ENCODE measurements around the gene PRR3.

PRR3 gene

DNA sequence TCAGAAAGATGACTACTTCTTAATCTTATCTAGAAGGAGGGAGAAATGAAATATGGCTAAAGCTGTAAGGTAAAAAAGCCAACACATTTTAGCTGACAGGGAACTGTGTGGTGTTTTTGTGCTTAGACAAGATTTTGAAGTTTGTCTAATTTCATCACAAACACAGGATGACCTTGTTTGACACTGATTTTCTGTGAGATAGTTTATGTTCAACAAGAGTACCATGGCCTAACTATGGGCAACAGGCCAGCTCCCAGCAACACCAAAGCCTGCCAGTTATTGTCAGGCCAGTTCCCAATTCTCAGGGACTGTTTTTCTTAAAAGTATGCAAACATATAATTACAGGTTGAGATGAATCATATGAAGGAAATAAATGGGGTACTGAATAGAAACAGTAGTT is 8.7 kb downstream of the PRR3 start:
- no peak overlapping the region for H3K4me3 ChIP-seq (ENCODE audit: low read length)
- H3K79me2 ChIP-seq (ENCODE audit: low read length), result no peaks in the 10 kb centered on the region
- H3K27ac ChIP-seq (ENCODE audit: low read length), result no peak overlapping the region
- H3K4me2 ChIP-seq (ENCODE audit: low read length), result no peak overlapping the region
- peaks cover 5% of the 10 kb centered on the region; the same call in 1 of the 2 replicates for H3K4me1 ChIP-seq (ENCODE audit: low read length)
- H3K27me3 ChIP-seq (ENCODE audit: low read depth, low read length), result no peaks in the 10 kb centered on the region
- no peaks in the 10 kb centered on the region for H3K9me3 ChIP-seq (ENCODE audit: insufficient read depth, low read length)
- no peak overlapping the region for H2AFZ ChIP-seq (ENCODE audit: low read depth, low read length)
- TF ChIP-seq, protein P1, sequence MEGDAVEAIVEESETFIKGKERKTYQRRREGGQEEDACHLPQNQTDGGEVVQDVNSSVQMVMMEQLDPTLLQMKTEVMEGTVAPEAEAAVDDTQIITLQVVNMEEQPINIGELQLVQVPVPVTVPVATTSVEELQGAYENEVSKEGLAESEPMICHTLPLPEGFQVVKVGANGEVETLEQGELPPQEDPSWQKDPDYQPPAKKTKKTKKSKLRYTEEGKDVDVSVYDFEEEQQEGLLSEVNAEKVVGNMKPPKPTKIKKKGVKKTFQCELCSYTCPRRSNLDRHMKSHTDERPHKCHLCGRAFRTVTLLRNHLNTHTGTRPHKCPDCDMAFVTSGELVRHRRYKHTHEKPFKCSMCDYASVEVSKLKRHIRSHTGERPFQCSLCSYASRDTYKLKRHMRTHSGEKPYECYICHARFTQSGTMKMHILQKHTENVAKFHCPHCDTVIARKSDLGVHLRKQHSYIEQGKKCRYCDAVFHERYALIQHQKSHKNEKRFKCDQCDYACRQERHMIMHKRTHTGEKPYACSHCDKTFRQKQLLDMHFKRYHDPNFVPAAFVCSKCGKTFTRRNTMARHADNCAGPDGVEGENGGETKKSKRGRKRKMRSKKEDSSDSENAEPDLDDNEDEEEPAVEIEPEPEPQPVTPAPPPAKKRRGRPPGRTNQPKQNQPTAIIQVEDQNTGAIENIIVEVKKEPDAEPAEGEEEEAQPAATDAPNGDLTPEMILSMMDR (IDR thresholded peaks at IDR 0.05; ENCODE audit: low read depth, low read length), result no peak
- TF ChIP-seq EZH2phosphoT487 (IDR thresholded peaks at IDR 0.05; ENCODE audit: low read depth), result no peak
- peaks cover 4% of the 10 kb centered on the region for H3K36me3 ChIP-seq (replicated peaks; ENCODE audit: low read depth, low read length)
- H4K20me1 ChIP-seq (ENCODE audit: insufficient read depth, low read length), result no peaks in the 10 kb centered on the region
- H3K9ac ChIP-seq (ENCODE audit: low read length), result no peak overlapping the region

DNA sequence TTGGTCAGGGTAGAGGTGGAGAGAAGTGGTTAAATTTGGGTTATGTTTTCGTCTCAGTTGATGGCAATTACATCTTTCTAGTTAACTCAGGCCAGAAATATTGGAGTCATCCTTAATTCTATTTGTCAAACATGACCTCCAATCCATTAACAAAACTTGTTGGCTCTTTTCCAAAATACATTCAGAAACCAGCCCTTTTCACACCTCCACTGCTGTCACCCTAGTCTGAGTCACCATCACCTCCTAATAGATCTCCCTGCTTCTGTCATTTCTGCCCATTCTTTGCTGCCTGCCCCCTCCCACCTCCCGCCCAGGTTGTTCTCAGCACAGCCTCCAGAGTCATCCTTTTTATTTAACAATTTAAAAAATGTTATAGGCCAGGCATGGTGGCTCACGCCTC is 11.2 kb downstream of the PRR3 start:
- Histone ChIP-seq H3K79me2 (ENCODE audit: low read length) (peaks cover 19% of the 10 kb centered on the region), H3K4me3 (ENCODE audit: low read length) (no peak overlapping the region), H3K27ac (ENCODE audit: low read length) (no peak overlapping the region), H3K9ac (ENCODE audit: low read length) (no peak overlapping the region), H3K36me3 (replicated peaks; ENCODE audit: low read depth, low read length) (no peaks in the 10 kb centered on the region), H3K27me3 (ENCODE audit: low read depth, low read length) (no peaks in the 10 kb centered on the region), H2AFZ (ENCODE audit: low read depth, low read length) (no peak overlapping the region), H3K9me3 (ENCODE audit: insufficient read depth, low read length) (no peaks in the 10 kb centered on the region), H4K20me1 (ENCODE audit: insufficient read depth, low read length) (peaks cover 17% of the 10 kb centered on the region), H3K4me2 (ENCODE audit: low read length) (no peak overlapping the region), H3K4me1 (ENCODE audit: low read length) (peaks cover 18% of the 10 kb centered on the region)
- no peak for TF ChIP-seq EZH2phosphoT487 (IDR thresholded peaks at IDR 0.05; ENCODE audit: low read depth)
- TF ChIP-seq, protein P1 (IDR thresholded peaks at IDR 0.05; ENCODE audit: low read depth, low read length), result no peak

DNA sequence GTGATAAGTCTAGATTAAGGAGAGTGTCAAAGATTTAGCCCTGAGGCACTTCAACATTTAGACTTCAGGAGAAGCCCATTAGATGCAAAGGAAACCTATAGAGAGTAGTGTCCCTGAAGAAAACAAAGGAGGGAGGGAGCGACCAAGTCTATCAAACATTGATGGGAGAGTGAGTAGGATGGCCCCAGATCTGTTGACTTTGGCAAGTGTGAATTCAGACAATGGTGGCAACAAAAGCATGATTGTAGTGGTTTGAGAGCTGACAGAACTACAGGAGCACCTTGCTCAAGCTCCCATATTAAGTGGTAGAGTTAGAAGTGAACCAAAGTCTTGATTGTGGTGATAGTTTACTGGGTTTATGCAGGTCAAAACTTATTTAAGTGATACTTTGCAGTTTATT is 13.2 kb downstream of the PRR3 start:
- H3K27me3 ChIP-seq (ENCODE audit: low read depth, low read length), result no peaks in the 10 kb centered on the region
- H3K4me2 ChIP-seq (ENCODE audit: low read length), result peak overlapping the region; percentile 87
- H3K4me3 ChIP-seq (ENCODE audit: low read length), result peak overlapping the region; percentile 99
- no peak overlapping the region for H3K27ac ChIP-seq (ENCODE audit: low read length)
- 0 out of 2 replicates have a peak overlapping the region, but pooled peaks have one; percentile 87 for H2AFZ ChIP-seq (ENCODE audit: low read depth, low read length)
- H3K9ac ChIP-seq (ENCODE audit: low read length), result peak overlapping the region; percentile 65
- no peaks in the 10 kb centered on the region for H3K36me3 ChIP-seq (replicated peaks; ENCODE audit: low read depth, low read length)
- peaks cover 31% of the 10 kb centered on the region for H4K20me1 ChIP-seq (ENCODE audit: insufficient read depth, low read length)
- H3K4me1 ChIP-seq (ENCODE audit: low read length), result peaks cover 20% of the 10 kb centered on the region
- peaks cover 40% of the 10 kb centered on the region for H3K79me2 ChIP-seq (ENCODE audit: low read length)
- TF ChIP-seq, protein P1 (IDR thresholded peaks at IDR 0.05; ENCODE audit: low read depth, low read length), result no peak
- TF ChIP-seq EZH2phosphoT487 (IDR thresholded peaks at IDR 0.05; ENCODE audit: low read depth), result no peak
- no peaks in the 10 kb centered on the region for H3K9me3 ChIP-seq (ENCODE audit: insufficient read depth, low read length)

DNA sequence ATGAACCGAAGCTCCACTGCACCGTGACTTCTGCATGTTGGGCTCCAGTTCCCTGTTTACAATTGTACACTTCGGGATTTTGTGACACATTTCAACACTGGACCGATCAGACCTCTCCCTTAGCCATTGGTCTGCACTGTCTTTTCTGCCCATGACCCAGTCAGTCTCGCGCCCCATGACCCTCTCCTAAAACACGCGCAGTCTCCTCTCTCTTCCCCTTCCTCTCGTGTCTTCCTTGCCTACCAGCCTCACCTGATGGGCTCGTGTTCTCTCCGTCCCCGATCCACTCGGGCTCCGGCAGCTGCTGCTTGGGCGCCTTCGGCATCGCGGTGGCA is 13.6 kb downstream of the PRR3 start:
- H3K27me3 ChIP-seq (ENCODE audit: low read depth, low read length), result no peaks in the 10 kb centered on the region
- H3K4me2 ChIP-seq (ENCODE audit: low read length), result peak overlapping the region; percentile 87
- peak overlapping the region; percentile 99 for H3K4me3 ChIP-seq (ENCODE audit: low read length)
- no peaks in the 10 kb centered on the region for H3K36me3 ChIP-seq (replicated peaks; ENCODE audit: low read depth, low read length)
- no peak overlapping the region for H3K27ac ChIP-seq (ENCODE audit: low read length)
- H3K9ac ChIP-seq (ENCODE audit: low read length), result peak overlapping the region; percentile 65
- peaks cover 31% of the 10 kb centered on the region for H4K20me1 ChIP-seq (ENCODE audit: insufficient read depth, low read length)
- TF ChIP-seq, protein P1 (IDR thresholded peaks at IDR 0.05; ENCODE audit: low read depth, low read length), result no peak
- no peak for TF ChIP-seq EZH2phosphoT487 (IDR thresholded peaks at IDR 0.05; ENCODE audit: low read depth)
- no peaks in the 10 kb centered on the region for H3K9me3 ChIP-seq (ENCODE audit: insufficient read depth, low read length)
- peaks cover 20% of the 10 kb centered on the region for H3K4me1 ChIP-seq (ENCODE audit: low read length)
- H2AFZ ChIP-seq (ENCODE audit: low read depth, low read length), result peak overlapping the region; percentile 87
- peaks cover 44% of the 10 kb centered on the region for H3K79me2 ChIP-seq (ENCODE audit: low read length)

Data from OCI-LY3 (cell line).